ENCODE data around the gene UBXN6. TPM values are rescaled to one million over a fixed set of nuclear protein-coding genes. Genes with fewer than 3 reads are reported as not detected.

Gene UBXN6, protein sequence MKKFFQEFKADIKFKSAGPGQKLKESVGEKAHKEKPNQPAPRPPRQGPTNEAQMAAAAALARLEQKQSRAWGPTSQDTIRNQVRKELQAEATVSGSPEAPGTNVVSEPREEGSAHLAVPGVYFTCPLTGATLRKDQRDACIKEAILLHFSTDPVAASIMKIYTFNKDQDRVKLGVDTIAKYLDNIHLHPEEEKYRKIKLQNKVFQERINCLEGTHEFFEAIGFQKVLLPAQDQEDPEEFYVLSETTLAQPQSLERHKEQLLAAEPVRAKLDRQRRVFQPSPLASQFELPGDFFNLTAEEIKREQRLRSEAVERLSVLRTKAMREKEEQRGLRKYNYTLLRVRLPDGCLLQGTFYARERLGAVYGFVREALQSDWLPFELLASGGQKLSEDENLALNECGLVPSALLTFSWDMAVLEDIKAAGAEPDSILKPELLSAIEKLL
- 100 to 1,000 TPM in 3 of 4 donors, 10 to 100 TPM in 1; 93.8 to 230 (median 114) TPM for total RNA-seq

DNA sequence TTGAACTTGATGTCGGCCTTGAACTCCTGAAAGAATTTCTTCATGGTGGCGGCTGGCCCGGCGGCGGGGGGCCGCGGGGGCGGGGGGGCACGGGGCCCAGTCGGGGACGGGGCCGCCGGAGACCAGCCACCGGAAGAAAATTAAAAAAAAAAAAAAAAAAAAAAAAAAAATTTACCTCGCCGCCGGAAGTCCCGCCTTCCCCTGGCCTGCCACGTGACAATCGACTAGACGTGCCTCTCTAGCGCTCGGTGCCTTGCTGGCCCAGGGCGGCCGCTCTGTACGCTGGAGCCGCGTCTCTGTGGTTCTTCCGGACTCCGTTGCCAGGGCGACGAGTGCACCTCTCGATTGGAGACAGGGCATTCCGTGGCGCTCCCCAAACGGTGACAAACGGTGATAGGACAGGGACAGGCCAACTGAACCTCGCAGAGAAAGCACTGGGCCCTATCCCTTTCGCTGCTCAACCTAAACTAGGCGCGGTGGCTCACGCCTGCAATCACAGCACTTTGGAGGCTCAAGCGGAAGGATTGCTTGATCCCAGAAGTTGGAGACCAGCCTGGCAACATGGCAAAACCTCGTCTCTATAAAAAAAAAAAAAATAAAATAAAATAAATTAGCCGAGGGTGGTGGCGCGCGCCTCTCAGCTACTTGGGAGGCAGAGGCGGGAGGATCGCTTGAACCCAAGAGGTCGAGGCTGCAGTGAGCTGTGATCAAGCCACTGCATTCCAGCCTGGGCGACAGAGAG is at the start of gene UBXN6:
UBXN6 (minus strand) TSS at position 141 of the 742 bp plus-strand sequence; CDS start at position 44, 97 bp downstream.
- H3K4me3 ChIP-seq = peak within 1 kb of the TSS; percentile 56 to 90 (median 68)
- in situ Hi-C loops (cut with MboI; ENCODE audit: low sequenced_read_pairs in 4 of 4) (no loop called here), intact Hi-C loops (cut with DNase I; ENCODE audit: low total_unique reads) (loop anchor here (1.0 to 10.0 kb wide), 5 partner anchors 13 to 211 kb away; partner anchors contain the start of genes CHAF1A, MPND, PLIN5 and YJU2)
- H3K4me1 ChIP-seq = peaks cover 24 to 29% of the 10 kb centered on the region in 2 donors
- ATAC-seq (peak; percentile 86), DNase-seq (peak; percentile 96 to 97)
- H3K27me3 ChIP-seq = no peaks in the 10 kb centered on the region
- TF ChIP-seq, protein P1, sequence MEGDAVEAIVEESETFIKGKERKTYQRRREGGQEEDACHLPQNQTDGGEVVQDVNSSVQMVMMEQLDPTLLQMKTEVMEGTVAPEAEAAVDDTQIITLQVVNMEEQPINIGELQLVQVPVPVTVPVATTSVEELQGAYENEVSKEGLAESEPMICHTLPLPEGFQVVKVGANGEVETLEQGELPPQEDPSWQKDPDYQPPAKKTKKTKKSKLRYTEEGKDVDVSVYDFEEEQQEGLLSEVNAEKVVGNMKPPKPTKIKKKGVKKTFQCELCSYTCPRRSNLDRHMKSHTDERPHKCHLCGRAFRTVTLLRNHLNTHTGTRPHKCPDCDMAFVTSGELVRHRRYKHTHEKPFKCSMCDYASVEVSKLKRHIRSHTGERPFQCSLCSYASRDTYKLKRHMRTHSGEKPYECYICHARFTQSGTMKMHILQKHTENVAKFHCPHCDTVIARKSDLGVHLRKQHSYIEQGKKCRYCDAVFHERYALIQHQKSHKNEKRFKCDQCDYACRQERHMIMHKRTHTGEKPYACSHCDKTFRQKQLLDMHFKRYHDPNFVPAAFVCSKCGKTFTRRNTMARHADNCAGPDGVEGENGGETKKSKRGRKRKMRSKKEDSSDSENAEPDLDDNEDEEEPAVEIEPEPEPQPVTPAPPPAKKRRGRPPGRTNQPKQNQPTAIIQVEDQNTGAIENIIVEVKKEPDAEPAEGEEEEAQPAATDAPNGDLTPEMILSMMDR (IDR thresholded peaks at IDR 0.05 in 4 of 5, conservative IDR thresholded peaks at IDR 0.05 in 1 of 5) = peak in 2 of 5 experiments; percentile 8 to 34
- no peak for TF ChIP-seq POLR2A (IDR thresholded peaks at IDR 0.05)
- no peaks in the 10 kb centered on the region for H3K9me3 ChIP-seq
- peaks cover 0 to 12% of the 10 kb centered on the region in 2 donors for H3K36me3 ChIP-seq
- peak within 1 kb of the TSS; percentile 90 to 99 (median 95) for H3K27ac ChIP-seq

DNA sequence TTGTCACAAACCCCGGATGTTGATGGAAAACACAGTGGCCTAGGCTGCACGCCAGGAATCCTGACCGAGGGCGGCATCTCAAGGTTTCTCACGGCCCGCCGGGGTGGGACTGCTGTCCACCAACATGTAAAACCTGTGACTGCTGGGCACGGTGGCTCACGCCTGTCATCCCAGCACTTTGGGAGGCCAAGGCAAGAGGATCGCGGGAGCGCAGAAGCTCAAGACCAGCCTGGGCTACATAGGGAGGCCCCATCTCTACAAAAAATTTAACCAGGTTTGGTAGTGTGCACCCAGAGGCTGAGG is 49.5 kb upstream of the UBXN6 start:
- in situ Hi-C loops (cut with MboI; ENCODE audit: low sequenced_read_pairs in 4 of 4) (no loop called here), intact Hi-C loops (cut with DNase I; ENCODE audit: low total_unique reads) (no loop called here)
- peak overlapping the region; percentile 51 to 99 (median 72) for H3K27ac ChIP-seq
- peaks cover 38 to 54% of the 10 kb centered on the region in 2 donors for H3K4me1 ChIP-seq
- DNase-seq = no peak
- H3K36me3 ChIP-seq = peaks cover 0 to 52% of the 10 kb centered on the region in 2 donors
- H3K9me3 ChIP-seq = no peaks in the 10 kb centered on the region
- ATAC-seq = no peak
- H3K4me3 ChIP-seq = no peak overlapping the region
- no peak for TF ChIP-seq POLR2A (IDR thresholded peaks at IDR 0.05)
- TF ChIP-seq, protein P1 (IDR thresholded peaks at IDR 0.05 in 4 of 5, conservative IDR thresholded peaks at IDR 0.05 in 1 of 5) = no peak
- H3K27me3 ChIP-seq = no peaks in the 10 kb centered on the region

DNA sequence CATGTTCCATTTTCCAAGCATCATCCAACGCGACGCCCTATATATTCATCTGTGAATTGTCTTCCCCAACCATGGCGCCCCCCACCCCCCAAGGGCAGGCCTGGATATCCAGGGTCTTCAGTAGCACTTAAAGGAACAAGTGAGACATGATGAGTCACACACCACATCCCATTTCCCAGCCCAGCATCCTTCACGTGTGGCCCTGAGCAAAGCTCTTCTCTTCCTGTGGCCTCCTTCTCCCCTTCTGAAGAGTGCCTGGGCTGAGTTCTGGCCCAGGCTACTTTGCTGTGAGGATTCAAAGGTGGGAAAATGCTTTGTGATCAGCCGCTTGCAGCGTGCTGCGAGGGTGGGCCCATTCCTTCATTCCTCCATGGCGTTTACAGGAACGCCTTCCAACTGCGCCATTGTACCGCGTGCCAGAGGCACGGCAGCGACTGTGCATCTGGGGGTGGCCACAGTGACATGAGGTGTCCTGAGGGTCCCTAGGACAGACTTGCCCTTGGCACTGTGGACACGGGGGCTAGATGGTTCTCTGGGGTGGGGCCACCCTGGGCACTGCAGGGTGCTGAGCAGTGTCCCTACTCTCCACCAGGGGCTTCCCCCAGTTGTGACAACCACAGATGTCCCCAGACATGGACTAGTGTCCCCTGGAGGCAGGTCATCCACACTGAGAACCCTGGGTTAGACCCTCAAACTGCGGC is 49.0 kb upstream of the UBXN6 start:
- in situ Hi-C loops (cut with MboI; ENCODE audit: low sequenced_read_pairs in 4 of 4) (no loop called here), intact Hi-C loops (cut with DNase I; ENCODE audit: low total_unique reads) (no loop called here)
- DNase-seq = no peak
- no peaks in the 10 kb centered on the region for H3K27me3 ChIP-seq
- H3K27ac ChIP-seq = peak overlapping the region; percentile 51 to 99 (median 72)
- H3K4me3 ChIP-seq = no peak overlapping the region
- H3K9me3 ChIP-seq = no peaks in the 10 kb centered on the region
- H3K4me1 ChIP-seq = peaks cover 34 to 49% of the 10 kb centered on the region in 2 donors
- no peak for TF ChIP-seq POLR2A (IDR thresholded peaks at IDR 0.05)
- TF ChIP-seq, protein P1 (IDR thresholded peaks at IDR 0.05 in 4 of 5, conservative IDR thresholded peaks at IDR 0.05 in 1 of 5) = peak in 1 of 5 experiments; percentile 17
- H3K36me3 ChIP-seq = peaks cover 0 to 55% of the 10 kb centered on the region in 2 donors
- ATAC-seq = no peak

DNA sequence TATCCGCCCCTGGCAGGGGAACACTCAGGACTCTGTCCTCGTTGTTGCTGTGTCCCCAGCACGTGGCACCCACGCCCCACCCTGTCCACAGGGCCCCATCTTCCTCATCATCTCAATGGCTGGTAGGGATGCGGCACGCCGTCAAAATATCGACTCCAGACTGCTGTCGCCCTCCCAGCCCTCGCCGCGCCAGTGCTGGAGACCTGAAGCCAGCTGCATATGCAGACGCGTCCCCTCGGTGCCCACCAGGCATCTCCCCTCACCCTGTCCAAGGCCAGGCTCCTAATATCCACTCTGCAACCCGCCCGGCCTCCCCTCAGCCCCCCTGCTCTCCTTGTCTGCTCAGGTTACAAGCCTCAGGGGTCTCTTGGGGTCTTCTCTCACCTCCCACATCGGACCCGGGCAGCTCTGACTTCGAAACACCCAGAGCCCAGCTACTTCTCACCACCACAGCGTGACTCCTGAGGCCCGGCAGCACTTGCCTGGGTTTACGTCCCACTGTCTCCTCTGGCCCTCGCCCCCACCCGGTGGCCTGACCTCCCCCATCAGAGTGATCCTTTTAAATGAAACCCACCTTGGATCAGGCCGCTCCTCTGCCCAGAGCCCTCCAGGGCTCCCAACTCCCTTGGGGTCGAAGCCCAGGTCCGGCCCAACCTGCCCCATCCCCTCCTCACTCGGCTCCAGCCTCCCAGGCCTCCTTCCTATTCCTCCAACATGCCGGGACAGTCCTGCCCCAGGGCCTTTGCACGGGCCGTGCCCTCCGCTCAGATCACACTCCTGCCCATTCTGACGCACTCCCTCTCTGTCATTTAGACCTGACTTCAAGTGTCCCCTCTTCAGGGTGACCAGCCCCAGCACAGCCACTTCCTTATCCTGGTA is 48.2 kb upstream of the UBXN6 start:
- no peak for ATAC-seq
- Histone ChIP-seq H3K27ac (peak overlapping the region; percentile 51 to 99 (median 72)), H3K4me1 (peaks cover 34 to 42% of the 10 kb centered on the region in 2 donors), H3K9me3 (no peaks in the 10 kb centered on the region), H3K27me3 (no peaks in the 10 kb centered on the region), H3K36me3 (peaks cover 0 to 61% of the 10 kb centered on the region in 2 donors), H3K4me3 (no peak overlapping the region)
- no peak for DNase-seq
- TF ChIP-seq POLR2A (IDR thresholded peaks at IDR 0.05) = no peak
- TF ChIP-seq, protein P1 (IDR thresholded peaks at IDR 0.05 in 4 of 5, conservative IDR thresholded peaks at IDR 0.05 in 1 of 5) = no peak
- intact Hi-C loops (cut with DNase I; ENCODE audit: low total_unique reads) = no loop called here
- in situ Hi-C loops (cut with MboI; ENCODE audit: low sequenced_read_pairs in 4 of 4) = no loop called here

All from gastrocnemius medialis (tissue), 4 donors.